Measurements from ENCODE around the gene UGT3A1. TPM values are rescaled to one million over a fixed set of nuclear protein-coding genes. Genes with fewer than 3 reads are reported as not detected.

Gene UGT3A1
- total and polyA plus RNA-seq, 2 donors (not counting 3 experiments of a cell fraction or from before 2014, with no cell fraction given), result not detected

GRCh38 chr5:35974570-35974969 is 16.6 kb downstream of the UGT3A1 start:
- dilution Hi-C loops (cut with MboI; ENCODE audit: extremely low pct_ligation_motif_present, low sequenced_read_pairs), result no loop called here
- no TSS peak for BruUV-seq (replicated peaks)
- DNase-seq (ENCODE audit: low read depth, low spot score), result no peak

More at GRCh38 chr5:35974570-35974969, 16.6 kb downstream of the UGT3A1 start:
- no peak overlapping the region for H3K27ac ChIP-seq (ENCODE audit: insufficient read depth, low read depth, low read length)
- no peaks in the 10 kb centered on the region for H3K79me2 ChIP-seq (ENCODE audit: control insufficient read depth, insufficient read depth, low read length)
- no peaks in the 10 kb centered on the region for H3K9me3 ChIP-seq (replicated peaks; ENCODE audit: control insufficient read depth, insufficient read depth, low read length)
- intact Hi-C loops (cut with micrococcal nuclease), result no loop called here
- POLR2A ChIA-PET, result no interaction called here
- CTCF ChIA-PET, result no interaction called here
- H3K36me3 ChIP-seq (ENCODE audit: control insufficient read depth in 2 of 2, extremely low read depth in 1 of 2, insufficient read depth in 2 of 2, low read length in 2 of 2), result no peaks in the 10 kb centered on the region
- H3K9me1 ChIP-seq (replicated peaks; ENCODE audit: control insufficient read depth, extremely low read depth, insufficient read depth, low read length), result no peaks in the 10 kb centered on the region
- no peaks in the 10 kb centered on the region for H4K20me1 ChIP-seq (replicated peaks; ENCODE audit: control insufficient read depth, extremely low read depth, insufficient read depth, low read length)
- no peak overlapping the region for H2AFZ ChIP-seq (ENCODE audit: low read depth, low read length)
- no peaks in the 10 kb centered on the region for H3K4me1 ChIP-seq (ENCODE audit: control insufficient read depth, extremely low read depth, insufficient read depth, low read length)
- no peaks in the 10 kb centered on the region for H3K27me3 ChIP-seq (ENCODE audit: control insufficient read depth in 2 of 2, insufficient read depth in 2 of 2, low read length in 2 of 2)
- H3K9ac ChIP-seq (replicated peaks; ENCODE audit: extremely low read depth, insufficient read depth, low read length), result no peak overlapping the region
- no peak overlapping the region for H3K4me2 ChIP-seq (ENCODE audit: insufficient read depth, low read length)
- no peak overlapping the region for H3K4me3 ChIP-seq (replicated peaks in 1 of 3; ENCODE audit: insufficient read depth in 1 of 3, low read depth in 1 of 3, low read length in 3 of 3)
- no peak for FAIRE-seq
- TF ChIP-seq POLR2AphosphoS5 (IDR thresholded peaks at IDR 0.05; ENCODE audit: insufficient read depth, low read depth, low read length), result no peak
- no peak for TF ChIP-seq GATA2 (IDR thresholded peaks at IDR 0.05; ENCODE audit: insufficient read depth, insufficient read length, low read depth, low read length)
- no peak for TF ChIP-seq EZH2 (IDR thresholded peaks at IDR 0.05; ENCODE audit: borderline replicate concordance, low read depth, low read length, severe bottlenecking)
- no peak for TF ChIP-seq JUN (IDR thresholded peaks at IDR 0.05; ENCODE audit: borderline replicate concordance, insufficient read depth, insufficient read length, low read depth)
- TF ChIP-seq CTCF (IDR thresholded peaks at IDR 0.05; ENCODE audit: extremely low read depth in 1 of 2, insufficient read depth in 1 of 2, low read depth in 1 of 2, low read length in 2 of 2), result no peak
- TF ChIP-seq POLR2A (IDR thresholded peaks at IDR 0.05; ENCODE audit: low read depth, low read length), result no peak
- no peak for TF ChIP-seq MAX (IDR thresholded peaks at IDR 0.05; ENCODE audit: insufficient read depth, insufficient read length)
- no peak for TF ChIP-seq MYC (IDR thresholded peaks at IDR 0.05; ENCODE audit: low read depth, low read length)
- no peak for TF ChIP-seq FOS (IDR thresholded peaks at IDR 0.05; ENCODE audit: borderline replicate concordance, insufficient read depth, low read length)

Measured in endothelial cell of umbilical vein (primary cell).